Chondrocyte (in vitro differentiated cells): ENCODE data around the gene COLEC12. TPM values are rescaled to one million over a fixed set of nuclear protein-coding genes. Genes with fewer than 3 reads are reported as not detected.

ENCODE experiments used
- DNase-seq: peaks from one replicate; pipeline ENCODE4 v3.0.0; 2021; ENCODE audit warnings: mixed read lengths, low spot score
- H3K27ac Mint-ChIP-seq: one replicate; pipeline ENCODE4 v1.8.0; 2021; ENCODE audit warnings: mild to moderate bottlenecking, moderate library complexity, mixed read lengths; ENCODE audit not compliant: unreplicated experiment
- H3K27me3 Mint-ChIP-seq: 2 replicates; pipeline ENCODE4 v1.8.0; 2021; ENCODE audit warnings: low read depth, mixed read lengths
- H3K36me3 Mint-ChIP-seq: 2 replicates; pipeline ENCODE4 v1.8.0; 2021; ENCODE audit warnings: low read depth, mixed read lengths
- H3K4me1 Mint-ChIP-seq: 2 replicates; pipeline ENCODE4 v1.8.0; 2021; ENCODE audit warnings: low read depth, mild to moderate bottlenecking, mixed read lengths
- H3K4me3 Mint-ChIP-seq: one replicate; pipeline ENCODE4 v1.8.0; 2021; ENCODE audit warnings: mild to moderate bottlenecking, moderate library complexity, mixed read lengths; ENCODE audit not compliant: unreplicated experiment
- H3K9me3 Mint-ChIP-seq: 2 replicates; pipeline ENCODE4 v1.8.0; 2021; ENCODE audit warnings: low read depth, mixed read lengths
- CTCF ChIP-seq: fragments of 200-600 bp; sonication (generic); IDR thresholded peaks from 2 replicates; pipeline ENCODE4 v1.5.0; 2021; ENCODE audit warnings: antibody characterized with exemption, mild to moderate bottlenecking, moderate library complexity
- total RNA-seq: library from RNA; stranded (reverse); gene quantifications from 3 replicates; pipeline ENCODE4 v1.2.1, GENCODE V29; 2021

COLEC12 gene
- total RNA-seq, 1 donor from 2014 or later = 2.1 TPM

- H3K4me3 Mint-ChIP-seq = no peak overlapping the region
- H3K4me1 Mint-ChIP-seq = peaks cover 53% of the 10 kb centered on the region
- H3K9me3 Mint-ChIP-seq = no peaks in the 10 kb centered on the region
- TF ChIP-seq CTCF = no peak
- H3K27ac Mint-ChIP-seq = no peak overlapping the region
- no peak for DNase-seq
- H3K36me3 Mint-ChIP-seq = no peaks in the 10 kb centered on the region
- no peaks in the 10 kb centered on the region for H3K27me3 Mint-ChIP-seq
Measured at GRCh38 chr18:422966-423365, 77.5 kb downstream of the COLEC12 start.

- Mint-ChIP-seq H3K9me3 (no peaks in the 10 kb centered on the region), H3K36me3 (no peaks in the 10 kb centered on the region), H3K27me3 (no peaks in the 10 kb centered on the region), H3K4me1 (peaks cover 50% of the 10 kb centered on the region), H3K4me3 (no peak overlapping the region), H3K27ac (peak overlapping the region; percentile 30)
- no peak for TF ChIP-seq CTCF
- no peak for DNase-seq
Measured at GRCh38 chr18:421247-422155, 79.0 kb downstream of the COLEC12 start.

GRCh38 chr18:420661-421246 is 79.7 kb downstream of the COLEC12 start:
- Mint-ChIP-seq H3K27me3 (no peaks in the 10 kb centered on the region), H3K36me3 (no peaks in the 10 kb centered on the region), H3K4me3 (no peak overlapping the region), H3K27ac (peak overlapping the region; percentile 30), H3K4me1 (peaks cover 50% of the 10 kb centered on the region), H3K9me3 (no peaks in the 10 kb centered on the region)
- no peak for TF ChIP-seq CTCF
- DNase-seq = no peak

- no peak for TF ChIP-seq CTCF
- DNase-seq = no peak
- no peak overlapping the region for H3K4me3 Mint-ChIP-seq
- H3K9me3 Mint-ChIP-seq = no peaks in the 10 kb centered on the region
- no peaks in the 10 kb centered on the region for H3K36me3 Mint-ChIP-seq
- H3K27ac Mint-ChIP-seq = no peak overlapping the region
- peaks cover 47% of the 10 kb centered on the region for H3K4me1 Mint-ChIP-seq
- no peaks in the 10 kb centered on the region for H3K27me3 Mint-ChIP-seq
Measured at GRCh38 chr18:419541-420175, 80.8 kb downstream of the COLEC12 start.

GRCh38 chr18:417495-417894 is 83.0 kb downstream of the COLEC12 start:
- H3K36me3 Mint-ChIP-seq = no peaks in the 10 kb centered on the region
- TF ChIP-seq CTCF = no peak
- no peaks in the 10 kb centered on the region for H3K9me3 Mint-ChIP-seq
- no peak for DNase-seq
- peaks cover 35% of the 10 kb centered on the region for H3K4me1 Mint-ChIP-seq
- H3K27ac Mint-ChIP-seq = no peak overlapping the region
- no peak overlapping the region for H3K4me3 Mint-ChIP-seq
- no peaks in the 10 kb centered on the region for H3K27me3 Mint-ChIP-seq
